Natural killer cell (primary cell): ENCODE results near the gene LY9. TPM values are rescaled to one million over a fixed set of nuclear protein-coding genes. Genes with fewer than 3 reads are reported as not detected.

Experiments used
- ATAC-seq, 3 donors: fragments of 150-1000 bp in 2 of 3; fragments of 200-7000 bp in 1 of 3; cut with Tn5 transposase; 1 replicate in 1 of 3; 2 replicates in 2 of 3; pipeline ENCODE4 v1.10.0; 2021; ENCODE audit warnings: mild to moderate bottlenecking in 2 of 3, moderate library complexity in 2 of 3
- DNase-seq, 2 donors: peaks; one replicate each; pipeline versions ENCODE4 v3.0.0 to v3.0.0-alpha.2; 2013 to 2021; ENCODE audit warnings: mixed read lengths in 1 of 2
- H3K27ac ChIP-seq: one replicate; pipeline ENCODE4 v1.5.1; 2013; ENCODE audit warnings: mild to moderate bottlenecking, low read length
- H3K27me3 ChIP-seq: one replicate; pipeline ENCODE4 v1.6.1; 2013; ENCODE audit warnings: low read length; ENCODE audit not compliant: control insufficient read depth, insufficient read depth
- H3K36me3 ChIP-seq: one replicate; pipeline ENCODE4 v1.6.1; 2013; ENCODE audit warnings: low read length; ENCODE audit not compliant: control insufficient read depth, insufficient read depth
- H3K4me1 ChIP-seq: one replicate; pipeline ENCODE4 v1.6.1; 2013; ENCODE audit warnings: low read length; ENCODE audit not compliant: control insufficient read depth, insufficient read depth
- H3K4me3 ChIP-seq: one replicate; pipeline ENCODE4 v1.5.1; 2013; ENCODE audit warnings: low read length
- H3K9me3 ChIP-seq: one replicate; pipeline ENCODE4 v1.6.1; 2013; ENCODE audit warnings: low read length; ENCODE audit not compliant: control insufficient read depth, insufficient read depth
- H3K27ac Mint-ChIP-seq, 2 donors: one replicate each; pipeline ENCODE4 v1.8.0; 2022; ENCODE audit warnings: mild to moderate bottlenecking in 2 of 2, mixed read lengths in 2 of 2, moderate library complexity in 1 of 2
- H3K27me3 Mint-ChIP-seq, 2 donors: one replicate each; pipeline ENCODE4 v1.8.0; 2022; ENCODE audit warnings: low read depth in 2 of 2, mixed read lengths in 2 of 2
- H3K36me3 Mint-ChIP-seq: one replicate; pipeline ENCODE4 v1.8.0; 2022; ENCODE audit warnings: mixed read lengths
- H3K4me1 Mint-ChIP-seq, 2 donors: one replicate each; pipeline ENCODE4 v1.8.0; 2022; ENCODE audit warnings: mixed read lengths in 2 of 2
- H3K4me3 Mint-ChIP-seq: one replicate; pipeline ENCODE4 v1.8.0; 2022; ENCODE audit warnings: mild to moderate bottlenecking, moderate library complexity, mixed read lengths
- H3K9me3 Mint-ChIP-seq, 2 donors: one replicate each; pipeline ENCODE4 v1.8.0; 2022; ENCODE audit warnings: mixed read lengths in 2 of 2
- WGBS: methylation state at CpG from one replicate; pipeline ENCODE4 v1.1.7; 2013; ENCODE audit warnings: missing lambda C conversion rate; ENCODE audit not compliant: insufficient coverage; 5-methylcytosine and 5-hydroxymethylcytosine counted together
- intact Hi-C: fragments of 100-400 bp; cut with micrococcal nuclease; formaldehyde crosslinking; loops from one replicate; pipeline ENCODE4 v1.14.2; 2022
- total RNA-seq, 4 donors: library from RNA; stranded (reverse); fragments of 120-200 nt in 1 of 4; gene quantifications; one replicate each; pipeline versions ENCODE4 v1.2.3 to v1.2.4, GENCODE V29; 2013 to 2022
- TF ChIP-seq, protein P1 (sequence below): fragments of 200-600 bp; IDR thresholded peaks from one replicate; pipeline ENCODE4 v1.8.0; 2022; ENCODE audit warnings: antibody characterized with exemption

LY9 gene
- total RNA-seq, 3 donors from 2014 or later (not counting 1 experiment from before 2014, with no cell fraction given) = 30.3 to 47.1 (median 34.4) TPM

DNA sequence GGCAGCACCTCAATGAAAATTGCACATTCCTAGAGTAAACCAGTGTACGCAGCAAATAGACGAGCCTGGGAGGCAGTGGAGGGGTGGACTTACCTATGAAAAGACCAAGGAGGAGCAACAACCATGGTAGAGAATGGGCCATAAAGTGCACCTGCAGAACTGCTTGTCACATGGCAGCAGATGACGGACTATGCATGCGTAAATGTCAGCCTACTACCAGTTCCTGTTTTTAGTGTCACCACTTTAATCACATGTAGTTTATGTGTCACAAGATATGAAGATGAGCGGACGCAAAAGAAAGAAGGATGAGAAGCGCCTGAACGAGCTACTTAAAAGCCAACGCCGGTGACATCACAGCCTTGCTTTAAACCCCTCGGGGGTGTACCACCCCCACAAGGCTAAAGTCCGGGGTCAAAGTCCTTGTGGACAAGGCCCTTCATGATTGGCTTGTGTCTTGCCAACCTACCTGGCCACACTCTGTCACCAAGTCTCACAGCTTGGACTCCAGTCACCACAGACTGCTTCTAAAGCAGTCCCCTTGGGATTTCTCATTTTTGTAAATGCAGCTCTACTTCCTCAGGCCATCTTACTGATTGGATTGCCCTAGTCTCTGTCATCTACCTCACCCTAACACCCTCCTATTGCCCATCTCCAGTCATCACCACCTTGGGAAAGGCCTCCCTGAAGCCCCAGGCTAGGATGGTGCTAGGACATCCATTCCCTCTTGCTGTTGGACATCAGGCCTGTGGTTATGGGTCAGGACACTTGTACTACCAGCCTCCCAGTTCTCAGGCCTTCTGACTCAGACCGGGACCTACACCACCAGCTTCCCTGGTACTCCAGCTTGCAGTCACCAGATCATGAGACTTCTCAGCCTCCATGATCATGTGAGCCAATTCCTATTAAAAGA lies 6.0 kb upstream of the LY9 start:
- 72% methylated on average over 13 of the region's 13 CpGs for WGBS
- H3K27ac Mint-ChIP-seq = no peak overlapping the region
- Histone ChIP-seq H3K27ac (peak overlapping the region; percentile 96), H3K27me3 (no peaks in the 10 kb centered on the region), H3K36me3 (no peaks in the 10 kb centered on the region), H3K4me3 (no peak overlapping the region), H3K4me1 (peaks cover 9% of the 10 kb centered on the region), H3K9me3 (no peaks in the 10 kb centered on the region)
- peaks cover 0 to 11% of the 10 kb centered on the region in 2 donors for H3K4me1 Mint-ChIP-seq
- H3K9me3 Mint-ChIP-seq = no peaks in the 10 kb centered on the region
- TF ChIP-seq, protein P1, sequence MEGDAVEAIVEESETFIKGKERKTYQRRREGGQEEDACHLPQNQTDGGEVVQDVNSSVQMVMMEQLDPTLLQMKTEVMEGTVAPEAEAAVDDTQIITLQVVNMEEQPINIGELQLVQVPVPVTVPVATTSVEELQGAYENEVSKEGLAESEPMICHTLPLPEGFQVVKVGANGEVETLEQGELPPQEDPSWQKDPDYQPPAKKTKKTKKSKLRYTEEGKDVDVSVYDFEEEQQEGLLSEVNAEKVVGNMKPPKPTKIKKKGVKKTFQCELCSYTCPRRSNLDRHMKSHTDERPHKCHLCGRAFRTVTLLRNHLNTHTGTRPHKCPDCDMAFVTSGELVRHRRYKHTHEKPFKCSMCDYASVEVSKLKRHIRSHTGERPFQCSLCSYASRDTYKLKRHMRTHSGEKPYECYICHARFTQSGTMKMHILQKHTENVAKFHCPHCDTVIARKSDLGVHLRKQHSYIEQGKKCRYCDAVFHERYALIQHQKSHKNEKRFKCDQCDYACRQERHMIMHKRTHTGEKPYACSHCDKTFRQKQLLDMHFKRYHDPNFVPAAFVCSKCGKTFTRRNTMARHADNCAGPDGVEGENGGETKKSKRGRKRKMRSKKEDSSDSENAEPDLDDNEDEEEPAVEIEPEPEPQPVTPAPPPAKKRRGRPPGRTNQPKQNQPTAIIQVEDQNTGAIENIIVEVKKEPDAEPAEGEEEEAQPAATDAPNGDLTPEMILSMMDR = no peak
- H3K36me3 Mint-ChIP-seq = no peaks in the 10 kb centered on the region
- ATAC-seq (peak in 2 of 3 donors; percentile 35 to 39), DNase-seq (no peak)
- H3K27me3 Mint-ChIP-seq = no peaks in the 10 kb centered on the region
- no peak overlapping the region for H3K4me3 Mint-ChIP-seq
- intact Hi-C loops = no loop called here

DNA sequence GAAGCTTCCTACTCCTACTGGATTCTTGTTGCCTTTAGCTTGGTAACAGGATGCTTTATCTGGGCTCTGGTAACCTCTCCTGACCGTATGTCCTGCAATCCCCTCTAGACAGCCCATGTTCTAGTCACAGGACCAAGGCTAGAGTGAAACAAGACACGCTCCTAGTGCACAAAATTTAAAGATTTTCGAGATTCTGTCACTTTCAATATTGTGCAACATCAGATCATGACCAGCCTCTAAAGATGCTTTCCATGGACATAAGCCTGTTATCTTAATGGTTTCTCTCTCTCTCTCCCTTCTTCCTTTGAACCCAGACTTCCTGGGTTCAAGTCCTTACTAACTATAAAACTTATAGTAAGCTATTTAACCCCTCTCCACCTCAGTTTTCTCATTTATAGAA lies 1.6 kb upstream of the LY9 start:
- Mint-ChIP-seq H3K36me3 (no peaks in the 10 kb centered on the region), H3K4me1 (peaks cover 43 to 54% of the 10 kb centered on the region in 2 donors), H3K4me3 (no peak overlapping the region), H3K27ac (peak overlapping the region in 1 of 2 donors; percentile 95), H3K9me3 (no peaks in the 10 kb centered on the region), H3K27me3 (no peaks in the 10 kb centered on the region)
- H3K4me1 ChIP-seq = peaks cover 44% of the 10 kb centered on the region
- ATAC-seq (no peak), DNase-seq (no peak)
- peaks cover 5% of the 10 kb centered on the region for H3K36me3 ChIP-seq
- H3K27me3 ChIP-seq = no peaks in the 10 kb centered on the region
- TF ChIP-seq, protein P1 = no peak
- WGBS = 64% methylated on average over 3 of the region's 3 CpGs
- no peaks in the 10 kb centered on the region for H3K9me3 ChIP-seq
- H3K27ac ChIP-seq = no peak overlapping the region
- intact Hi-C loops = no loop called here
- H3K4me3 ChIP-seq = no peak overlapping the region

DNA sequence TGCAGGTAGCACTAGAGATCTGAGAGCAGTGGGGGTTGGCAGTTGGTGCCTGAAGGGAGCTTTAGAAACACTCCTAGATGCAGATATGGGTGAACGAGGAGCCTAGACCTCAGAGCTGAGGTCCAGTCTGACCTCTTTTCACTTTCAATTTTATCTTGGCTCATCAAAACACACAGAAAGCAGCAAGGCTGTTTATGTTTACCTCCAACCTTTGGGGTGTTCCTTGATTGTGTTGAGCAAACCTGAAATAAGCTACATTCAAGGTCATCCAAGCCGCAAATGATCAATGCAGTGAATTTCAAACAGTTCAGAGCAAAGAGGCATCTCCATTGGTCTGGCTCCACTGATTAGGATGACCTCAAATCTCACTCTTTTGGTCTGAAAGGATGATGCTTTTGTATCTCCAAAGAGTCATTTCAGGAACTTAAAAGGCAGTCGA lies 1.3 kb downstream of the LY9 start:
- DNase-seq (no peak), ATAC-seq (no peak)
- peaks cover 66 to 77% of the 10 kb centered on the region in 2 donors for H3K4me1 Mint-ChIP-seq
- Histone ChIP-seq H3K4me3 (peak overlapping the region; percentile 39), H3K27me3 (no peaks in the 10 kb centered on the region), H3K4me1 (peaks cover 57% of the 10 kb centered on the region), H3K9me3 (no peaks in the 10 kb centered on the region), H3K27ac (peak overlapping the region; percentile 94), H3K36me3 (peaks cover 14% of the 10 kb centered on the region)
- H3K27ac Mint-ChIP-seq = peak overlapping the region; percentile 91 to 95
- TF ChIP-seq, protein P1 = no peak
- 44% methylated on average over 2 of the region's 3 CpGs for WGBS
- no peaks in the 10 kb centered on the region for H3K9me3 Mint-ChIP-seq
- intact Hi-C loops = loop anchor here (1.0 to 5.0 kb wide), 5 partner anchors 40 to 114 kb away; partner anchors contain the start of genes CD244 and SLAMF7
- H3K27me3 Mint-ChIP-seq = no peaks in the 10 kb centered on the region
- peak overlapping the region; percentile 90 for H3K4me3 Mint-ChIP-seq
- no peaks in the 10 kb centered on the region for H3K36me3 Mint-ChIP-seq
